GM19324 (cell line): ENCODE results near the gene OR2F1.

Experiments
- ATAC-seq: cut with Tn5 transposase; IDR thresholded peaks from one replicate; pipeline ENCODE4 v1.9.1; 2021; ENCODE audit warnings: mild to moderate bottlenecking, moderate library complexity; ENCODE audit not compliant: unreplicated experiment, low FRiP score

Gene OR2F1, protein sequence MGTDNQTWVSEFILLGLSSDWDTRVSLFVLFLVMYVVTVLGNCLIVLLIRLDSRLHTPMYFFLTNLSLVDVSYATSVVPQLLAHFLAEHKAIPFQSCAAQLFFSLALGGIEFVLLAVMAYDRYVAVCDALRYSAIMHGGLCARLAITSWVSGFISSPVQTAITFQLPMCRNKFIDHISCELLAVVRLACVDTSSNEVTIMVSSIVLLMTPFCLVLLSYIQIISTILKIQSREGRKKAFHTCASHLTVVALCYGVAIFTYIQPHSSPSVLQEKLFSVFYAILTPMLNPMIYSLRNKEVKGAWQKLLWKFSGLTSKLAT

DNA sequence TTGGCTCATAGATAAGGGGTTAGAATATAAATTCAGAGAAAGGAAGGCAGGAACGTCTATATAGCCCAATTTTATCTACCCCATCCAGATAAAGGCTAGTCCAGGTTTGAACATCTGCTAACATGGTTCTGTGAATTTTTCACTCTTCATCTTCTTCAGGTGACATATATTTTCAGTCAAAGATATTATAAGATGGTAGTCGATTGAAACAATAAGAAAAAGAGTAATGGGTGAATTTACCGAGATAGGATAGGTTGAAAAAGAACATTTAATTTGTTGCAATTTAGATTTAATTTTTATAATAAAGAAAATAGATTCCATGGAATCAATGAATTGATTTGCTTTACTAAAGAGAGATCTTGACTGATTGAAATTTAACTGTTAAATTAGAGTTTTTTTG, at the start of gene OR2F1:
Gene OR2F1 (plus strand): TSS at position 301 of the 400 bp plus-strand sequence. CDS start 5,127 bp downstream, outside the sequence.
- ATAC-seq: no peak

DNA sequence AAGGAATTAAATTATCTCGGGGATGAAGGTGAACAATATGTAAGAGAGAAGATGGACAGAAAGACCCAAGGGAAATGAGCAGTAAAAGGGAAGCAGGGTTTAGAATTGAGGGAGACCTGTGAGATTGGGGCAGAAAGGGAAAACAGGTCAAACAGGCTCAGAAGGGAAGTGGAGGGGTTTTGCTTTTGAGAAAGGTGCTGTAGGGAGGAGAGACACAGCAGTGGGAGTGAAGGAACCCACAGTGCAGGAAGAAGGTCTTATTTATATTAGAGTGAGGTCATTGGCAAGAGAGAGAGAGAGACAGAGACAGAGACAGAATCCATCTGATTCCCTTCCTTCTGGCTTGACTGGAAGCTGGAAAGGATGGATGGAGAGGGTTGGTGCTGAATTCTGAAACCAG, 49.1 kb upstream of the OR2F1 start:
- ATAC-seq: no peak

DNA sequence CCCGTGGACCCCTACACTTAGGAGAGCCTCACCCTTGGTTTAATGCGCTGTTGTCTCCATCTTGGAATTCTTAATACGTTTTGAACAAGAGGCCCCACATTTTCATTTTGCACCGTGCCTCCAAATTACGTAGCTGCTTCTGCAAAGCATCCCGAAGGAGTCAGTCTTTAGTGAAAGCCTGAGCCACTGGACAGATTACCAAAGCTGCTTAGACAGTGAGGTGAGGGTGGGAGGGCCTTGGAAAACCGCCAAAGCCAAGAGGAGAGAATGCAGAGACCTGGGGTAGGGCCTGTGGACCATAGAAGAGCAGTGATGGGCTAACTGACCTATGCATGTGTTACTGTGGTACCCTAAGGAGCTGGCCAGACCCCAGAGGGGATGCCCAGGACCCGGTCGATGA, 48.5 kb upstream of the OR2F1 start:
- ATAC-seq: no peak

DNA sequence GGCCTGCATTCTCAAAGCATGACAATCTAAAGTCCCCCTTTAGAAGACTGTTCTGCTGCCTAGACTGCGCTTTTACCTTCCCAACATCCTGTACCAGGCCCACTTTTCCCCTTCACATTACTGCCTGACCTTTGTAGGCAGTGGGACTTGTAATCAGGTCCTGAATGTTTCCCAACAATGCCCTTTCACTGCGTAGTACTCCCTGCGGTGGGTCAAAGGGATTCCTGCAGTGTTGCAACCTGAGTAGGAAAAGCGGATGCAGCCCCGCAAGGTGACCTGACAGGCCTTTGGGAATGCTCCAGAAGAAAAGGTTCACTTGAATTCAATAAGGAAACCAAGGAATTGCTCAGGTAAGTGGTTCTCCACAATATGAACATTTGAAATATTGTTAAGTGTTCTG, 47.7 kb upstream of the OR2F1 start:
- no peak for ATAC-seq

DNA sequence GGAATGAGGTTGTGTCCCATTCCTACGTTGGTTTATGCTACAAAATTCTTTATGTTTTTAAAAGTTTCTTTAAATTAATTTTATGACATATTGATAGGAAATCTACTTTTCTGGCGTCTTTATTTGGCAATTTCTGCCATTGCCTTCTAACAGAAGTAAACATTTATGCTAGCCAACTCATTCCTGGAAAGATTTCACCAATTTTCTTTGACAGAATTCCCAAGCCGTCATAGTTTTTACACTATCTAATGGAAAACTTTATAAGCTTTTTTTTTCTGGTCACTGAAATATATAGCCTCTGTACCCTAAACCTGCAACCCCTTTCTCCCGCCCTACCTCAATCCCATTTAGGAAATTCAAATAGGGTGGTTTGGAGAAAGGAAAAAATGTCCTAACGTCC, 46.5 kb upstream of the OR2F1 start:
- ATAC-seq: no peak

DNA sequence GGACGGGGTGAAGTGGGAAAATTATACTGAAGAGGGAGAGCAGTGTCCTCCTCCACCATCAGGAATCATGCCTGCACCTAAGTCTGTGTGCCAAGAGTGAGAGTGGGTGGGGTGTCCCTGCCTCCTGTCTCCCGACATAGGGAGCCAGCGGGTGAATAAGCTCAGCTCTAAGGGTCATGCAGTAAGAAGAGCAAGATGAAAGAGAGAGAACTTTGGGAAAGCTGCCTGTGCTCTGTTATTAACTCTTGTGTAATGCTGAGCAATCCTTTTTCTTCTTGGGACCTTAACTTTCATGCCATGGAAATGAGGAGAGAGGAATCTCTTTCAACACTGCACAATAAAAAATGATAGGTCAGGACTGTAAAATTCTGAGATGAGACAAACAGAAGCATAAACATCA, 44.8 kb upstream of the OR2F1 start:
- ATAC-seq: no peak

DNA sequence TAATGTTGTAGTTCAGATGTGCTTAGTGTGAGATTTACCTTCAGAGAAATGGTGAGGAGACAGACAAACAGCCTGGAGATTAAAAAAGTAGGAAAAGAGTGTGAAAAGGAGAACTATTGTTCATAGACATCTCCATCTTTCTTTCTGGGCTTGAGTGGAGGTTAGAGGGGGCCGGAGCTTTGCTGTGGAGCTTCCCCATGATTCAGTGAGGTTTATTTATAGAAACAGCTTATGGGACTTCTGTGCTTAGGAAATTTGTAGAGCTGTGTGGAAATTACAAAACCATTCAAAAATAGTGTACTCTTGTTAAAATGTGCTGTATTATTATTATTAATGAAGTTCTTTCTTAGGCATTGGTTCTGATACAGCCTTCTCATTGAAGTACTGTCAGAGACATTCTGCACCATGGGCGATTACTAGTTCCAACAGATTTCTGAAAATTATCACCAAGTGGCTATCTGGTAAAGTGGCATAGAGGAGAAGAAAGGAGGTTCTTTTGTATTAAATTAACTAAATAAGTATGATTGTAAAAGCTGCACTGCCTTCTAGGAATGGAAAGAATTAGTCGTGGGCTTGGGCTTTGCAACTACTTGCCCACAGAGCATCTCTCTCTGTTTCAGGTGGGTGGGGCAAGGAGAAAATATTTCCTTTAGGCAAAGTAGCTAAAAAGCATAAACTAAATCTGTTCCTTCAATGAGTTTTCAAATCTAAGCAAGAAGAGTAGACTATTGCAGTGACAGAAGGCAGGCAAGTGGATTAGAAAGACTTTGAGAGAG, 44.0 kb upstream of the OR2F1 start:
- no peak for ATAC-seq

DNA sequence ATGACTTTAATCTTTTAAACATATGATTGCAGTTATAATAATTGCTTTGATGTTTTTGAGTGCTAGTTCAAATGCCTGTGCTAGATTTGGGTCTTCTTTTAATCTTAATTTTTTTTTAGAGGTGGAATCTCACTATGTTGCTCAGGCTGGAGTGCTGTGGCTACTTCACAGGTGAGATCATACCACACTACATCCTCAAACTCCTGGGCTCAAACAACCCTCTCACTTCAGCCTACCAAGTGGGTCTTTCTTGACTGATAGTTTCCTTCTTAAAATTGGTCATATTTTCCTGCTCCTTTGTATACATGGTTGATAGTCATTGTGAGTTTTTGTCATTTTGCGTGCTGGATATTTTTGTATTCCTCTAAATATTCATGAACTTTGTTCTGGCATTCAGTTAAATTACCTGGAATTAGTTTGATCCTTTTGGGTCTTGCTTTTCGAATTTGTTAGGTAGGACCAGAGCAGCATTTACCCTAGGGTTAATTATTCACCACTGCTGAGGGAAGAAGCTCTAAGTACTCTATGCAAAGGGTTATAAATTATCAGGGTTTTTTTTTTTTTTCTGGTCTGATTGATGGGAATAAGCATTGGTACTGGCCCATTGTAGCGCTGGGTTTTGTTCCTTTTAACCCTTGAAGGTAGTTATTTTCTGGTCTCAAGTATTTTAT, 40.6 kb upstream of the OR2F1 start:
- no peak for ATAC-seq

DNA sequence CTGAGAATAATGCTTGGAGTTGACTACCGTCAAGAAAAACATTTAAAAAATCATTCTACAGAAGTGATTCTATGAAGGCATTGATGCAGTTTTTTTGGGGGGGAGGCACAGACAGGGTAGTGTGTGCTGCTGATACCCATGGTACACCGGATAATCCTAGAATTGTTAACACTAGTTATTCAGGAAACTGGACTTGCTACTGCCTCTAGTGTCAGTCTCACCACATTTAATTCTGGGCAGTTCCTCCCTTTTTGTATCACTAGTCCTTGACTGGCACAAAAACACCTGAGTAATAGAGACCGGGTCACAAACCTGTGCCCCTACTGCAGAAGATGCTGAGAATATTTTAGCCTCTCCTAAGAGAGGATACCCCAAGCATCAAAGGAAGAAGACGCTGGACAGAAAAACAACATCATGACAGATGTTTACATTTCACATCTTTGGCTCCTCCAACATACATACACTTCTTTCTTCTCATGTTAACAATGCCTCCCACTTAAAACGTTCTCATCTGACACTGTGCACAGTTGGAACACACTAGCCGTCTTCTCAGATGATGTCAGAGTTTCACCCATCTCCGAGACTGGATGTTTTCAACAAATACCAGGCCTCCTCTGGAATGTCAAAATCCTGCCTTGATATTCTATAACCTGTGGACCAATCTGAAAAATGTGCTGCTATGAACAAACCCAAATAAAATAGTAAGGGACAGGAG, 39.5 kb upstream of the OR2F1 start:
- ATAC-seq: no peak

DNA sequence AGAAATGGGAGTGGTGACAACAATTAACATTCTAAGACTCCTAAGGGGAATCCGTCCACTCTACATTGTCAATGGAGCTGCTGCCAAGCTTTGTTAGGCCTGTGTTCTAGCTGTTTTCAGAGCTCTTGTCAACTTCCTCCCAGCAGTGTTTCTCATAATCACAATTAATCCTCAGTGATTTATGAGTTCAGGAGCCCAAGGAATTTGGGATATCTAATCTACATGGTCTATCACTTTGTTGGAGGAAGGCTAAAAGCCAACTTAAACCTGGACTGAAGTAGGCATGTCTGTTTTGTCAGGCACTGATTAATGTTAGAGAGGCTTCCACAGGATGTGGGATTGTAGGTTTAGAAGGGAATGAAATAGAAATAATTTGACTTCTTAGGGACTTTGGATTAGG, 29.8 kb upstream of the OR2F1 start:
- ATAC-seq: no peak

DNA sequence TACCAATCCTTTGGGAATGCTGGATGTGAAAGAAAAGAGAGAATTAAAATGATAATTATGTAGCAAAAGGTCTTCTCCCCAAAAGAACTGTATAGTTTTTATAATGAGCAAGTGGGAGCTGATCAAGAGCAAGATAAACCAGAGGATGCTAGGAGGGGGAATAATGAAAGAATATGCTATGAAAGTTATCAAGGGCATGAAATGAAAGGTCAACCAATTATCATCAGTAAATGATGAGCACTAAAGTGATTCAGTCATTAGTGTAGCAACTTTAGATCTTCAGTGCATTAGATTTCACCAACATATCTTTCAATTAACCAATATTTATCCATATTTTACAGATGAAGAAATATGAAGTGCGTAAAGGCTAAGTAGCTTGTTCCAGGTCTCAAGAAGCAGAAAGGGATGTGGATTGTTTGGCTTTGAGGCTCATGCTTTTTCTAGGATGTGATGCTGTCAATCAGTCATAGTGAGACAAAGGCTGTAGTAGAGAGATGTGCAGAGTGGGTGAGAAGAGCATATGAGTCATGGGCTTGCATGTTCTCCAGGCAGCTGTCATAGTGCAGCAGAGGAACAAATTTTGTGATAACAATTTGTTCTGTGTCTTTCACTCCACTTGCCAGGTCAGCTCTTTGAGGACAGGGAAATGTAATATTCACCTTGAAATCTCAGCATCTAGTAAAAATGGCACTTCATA, 25.3 kb upstream of the OR2F1 start:
- no peak for ATAC-seq

DNA sequence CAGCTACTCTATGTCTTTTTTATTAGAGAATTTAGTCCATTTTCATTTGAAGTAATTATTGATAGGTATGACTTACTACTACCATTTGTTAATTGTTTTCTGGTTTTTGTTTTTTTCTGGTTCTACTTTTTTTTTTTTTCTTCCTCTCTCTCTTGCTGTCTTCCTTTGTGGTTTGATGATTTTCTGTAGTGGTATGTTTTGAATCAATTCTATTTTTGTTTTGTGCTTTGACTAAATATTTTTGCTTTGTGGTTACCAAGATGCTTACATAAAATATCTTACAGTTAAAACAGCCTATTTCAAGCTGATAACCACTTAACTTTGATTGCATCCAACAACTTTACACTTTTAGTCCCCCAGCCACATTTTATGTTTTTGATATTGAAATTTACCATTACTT, 22.9 kb upstream of the OR2F1 start:
- no peak for ATAC-seq

DNA sequence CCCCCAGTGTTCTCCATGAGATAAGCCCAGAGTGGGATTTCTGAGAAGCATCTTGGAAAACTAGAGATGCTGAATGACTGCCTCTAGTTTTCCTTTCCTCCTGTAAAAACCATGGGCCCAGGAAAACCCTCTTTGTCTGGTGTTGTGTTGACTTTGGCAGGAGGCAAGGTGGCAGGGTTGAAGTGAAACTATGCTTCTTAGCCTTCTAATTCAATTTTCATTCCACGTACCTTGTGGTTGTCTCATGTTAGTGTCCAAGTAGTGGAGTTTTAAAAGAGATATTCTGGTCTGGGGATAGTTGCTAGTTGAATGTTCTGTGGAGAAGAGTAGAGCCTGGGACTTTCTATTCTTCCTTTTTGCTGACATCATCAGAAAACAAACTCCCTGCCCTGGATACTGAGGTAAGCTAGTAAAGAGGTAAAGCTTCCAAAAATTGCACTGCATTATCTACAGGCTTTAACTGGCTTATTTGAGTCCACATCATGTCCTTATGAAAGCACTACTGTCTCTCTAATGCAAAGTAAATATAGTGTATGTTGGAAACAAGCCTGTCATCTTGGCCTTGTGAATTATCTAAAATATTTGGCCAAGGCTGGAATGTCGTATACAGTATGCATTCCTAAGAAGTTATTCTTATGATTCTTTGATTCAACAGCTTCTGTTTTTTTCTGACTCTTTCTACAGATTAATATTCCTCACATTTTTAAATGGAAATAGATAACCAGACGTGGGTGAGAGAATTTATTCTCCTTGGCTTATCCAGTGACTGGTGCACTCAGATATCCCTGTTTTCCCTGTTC, 19.9 kb upstream of the OR2F1 start, which contains the start of gene OR2F2:
Gene OR2F2 (plus strand): TSS at position 708 of the 800 bp plus-strand sequence. CDS start 0 bp downstream, at position 708.
- no peak for ATAC-seq

DNA sequence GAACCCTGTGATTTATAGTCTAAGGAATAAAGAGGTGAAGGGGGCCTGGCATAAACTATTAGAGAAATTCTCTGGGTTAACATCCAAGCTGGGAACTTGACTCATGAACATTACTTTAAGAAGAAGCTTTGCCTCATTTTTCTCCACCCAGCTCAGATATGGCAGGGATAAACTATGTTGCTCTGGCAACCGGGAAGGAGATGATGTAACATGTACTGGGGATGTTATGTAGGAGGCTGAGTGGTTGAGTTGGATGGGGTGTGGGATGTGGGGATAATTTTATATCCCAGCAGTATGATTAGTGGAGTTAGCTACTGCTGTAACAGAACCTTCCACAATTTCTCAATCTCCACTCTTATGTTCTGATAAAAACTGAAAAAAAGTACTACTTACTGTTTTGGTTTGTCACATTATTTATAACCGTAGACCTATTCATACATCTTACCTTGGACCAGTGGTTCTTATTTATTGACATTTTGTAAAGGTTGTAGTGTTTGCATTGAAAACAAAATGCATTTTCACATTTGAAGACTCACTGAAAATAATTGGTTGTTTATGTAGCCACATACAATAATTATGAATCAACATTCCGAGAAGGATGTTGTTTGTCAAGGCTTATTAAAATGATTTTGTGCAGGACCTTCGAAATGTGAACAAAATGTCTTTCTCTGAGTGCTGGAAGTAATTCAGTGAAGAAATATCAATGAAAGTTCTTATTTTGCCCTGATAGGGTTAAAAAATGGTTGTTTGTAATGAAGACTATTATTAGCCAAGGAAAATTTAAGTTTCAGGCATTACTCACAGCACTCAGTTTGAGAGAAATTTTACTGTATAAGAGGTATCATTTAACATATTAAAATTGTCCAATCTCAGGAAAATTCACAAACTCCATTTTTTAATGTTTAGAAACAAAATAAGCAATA, 18.3 kb upstream of the OR2F1 start:
- ATAC-seq: no peak

DNA sequence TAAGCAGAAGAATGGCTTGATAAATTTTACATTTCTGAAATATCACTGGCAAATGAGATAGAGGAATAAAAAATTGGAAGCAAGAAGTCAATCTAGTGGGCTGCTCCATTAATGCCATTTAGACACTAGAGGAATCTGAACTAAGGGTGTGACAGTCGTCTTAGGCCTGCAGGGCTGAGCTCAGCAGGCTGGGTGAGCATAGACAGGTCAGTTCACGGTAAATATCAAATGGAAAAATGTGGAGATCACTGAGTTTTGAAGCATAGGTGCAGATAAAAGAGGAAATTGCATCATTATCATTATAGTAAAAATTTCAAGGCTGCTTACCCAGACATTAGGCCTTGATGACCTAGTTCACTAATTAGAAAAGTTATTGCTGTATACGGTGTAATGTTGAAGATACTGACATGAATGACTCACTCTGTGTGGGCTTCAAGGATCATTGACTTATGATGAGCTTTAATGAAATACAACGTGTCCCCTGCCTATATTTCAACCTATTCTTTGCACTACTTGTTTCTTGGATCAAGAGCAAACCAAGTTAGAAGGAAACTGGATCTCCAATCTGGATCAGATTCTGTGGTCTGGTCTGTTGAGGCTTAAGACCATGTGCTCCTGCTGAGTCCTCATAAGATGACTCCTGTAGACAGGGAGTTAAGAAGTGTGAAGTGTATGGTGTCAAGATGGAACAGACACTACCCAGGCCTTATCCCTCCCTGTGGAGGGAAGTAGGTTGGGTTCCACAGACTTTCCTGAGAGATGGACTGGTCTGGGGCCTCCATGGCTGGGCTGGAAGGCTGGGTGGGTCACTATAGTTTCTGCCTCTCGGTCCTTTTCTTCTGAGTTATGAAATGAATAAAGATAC, 16.0 kb upstream of the OR2F1 start:
- ATAC-seq: no peak

DNA sequence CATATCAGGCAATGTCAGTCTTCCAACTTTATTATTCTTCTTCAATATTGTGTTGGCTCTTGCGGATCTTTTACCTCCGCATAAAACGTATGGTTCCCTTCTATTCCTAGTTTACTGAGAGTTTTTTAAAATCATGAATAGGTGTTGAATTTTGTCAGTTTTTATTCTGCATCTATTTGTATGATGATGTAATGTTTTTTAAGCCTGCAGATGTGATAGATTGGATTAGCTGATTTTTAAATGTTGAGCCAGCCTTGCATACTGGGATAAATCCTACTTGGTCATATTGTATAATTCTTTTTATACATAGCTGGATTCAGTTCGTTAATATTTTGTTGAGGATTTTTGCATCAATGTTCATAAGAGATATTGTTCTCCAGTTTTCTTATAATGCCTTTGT, 9.2 kb upstream of the OR2F1 start:
- no peak for ATAC-seq

DNA sequence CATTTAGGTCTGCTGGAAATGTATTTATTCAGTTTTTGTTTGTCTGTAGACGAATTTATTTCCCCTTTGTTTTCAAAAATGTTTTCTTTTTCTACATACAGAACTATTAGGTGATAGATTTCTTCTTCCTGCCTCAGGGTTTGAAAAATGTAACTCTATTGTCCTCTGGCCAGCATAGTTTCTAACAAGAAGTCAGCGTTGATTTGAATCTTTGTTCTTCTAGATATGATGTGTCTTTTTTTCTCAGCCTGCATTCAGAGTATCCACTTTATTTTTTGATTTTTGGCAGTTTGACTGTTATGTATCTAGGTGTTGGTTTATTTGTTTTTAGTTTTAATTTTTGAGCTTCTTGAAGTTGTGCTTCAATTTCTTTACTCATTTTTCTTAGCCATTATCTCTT, 7.5 kb upstream of the OR2F1 start:
- ATAC-seq: no peak
